ENCODE data around the gene GALNT9.

- TF ChIP-seq CTCF (IDR thresholded peaks at IDR 0.05) (no peak), EZH2 (IDR thresholded peaks at IDR 0.05; ENCODE audit: borderline replicate concordance, insufficient read depth, low read depth, low read length, poor library complexity, severe bottlenecking) (no peak)
Observed at GRCh38 chr12:132170094-132170636, 159.2 kb downstream of the GALNT9 start.

All from B cell (primary cell).